HG03045 (cell line): ENCODE data around the gene ASB4.

Source experiments
- ATAC-seq: cut with Tn5 transposase; IDR thresholded peaks from one replicate; pipeline ENCODE4 v1.9.1; 2021; ENCODE audit warnings: mild to moderate bottlenecking, moderate library complexity; ENCODE audit not compliant: unreplicated experiment

The ASB4 gene

DNA sequence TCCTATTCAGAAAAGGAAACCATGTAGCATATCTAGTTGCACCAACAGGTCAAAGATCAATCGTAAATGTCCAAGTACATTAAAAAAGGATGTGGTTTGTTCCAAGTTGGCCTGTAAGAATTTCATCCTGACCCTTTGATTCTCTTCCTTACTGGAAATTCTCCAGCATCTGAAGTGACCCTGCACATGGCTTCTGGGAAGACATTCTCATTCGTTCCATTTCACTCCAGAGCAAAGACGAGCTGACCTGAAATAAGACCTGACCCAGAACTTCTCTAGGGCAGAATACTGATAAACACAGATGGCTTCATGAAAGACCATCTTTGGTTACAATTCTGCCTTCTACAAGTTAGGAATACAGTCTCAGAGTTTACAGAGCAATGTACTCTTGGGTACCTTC lies 39.8 kb downstream of the ASB4 start:
- ATAC-seq: no peak

DNA sequence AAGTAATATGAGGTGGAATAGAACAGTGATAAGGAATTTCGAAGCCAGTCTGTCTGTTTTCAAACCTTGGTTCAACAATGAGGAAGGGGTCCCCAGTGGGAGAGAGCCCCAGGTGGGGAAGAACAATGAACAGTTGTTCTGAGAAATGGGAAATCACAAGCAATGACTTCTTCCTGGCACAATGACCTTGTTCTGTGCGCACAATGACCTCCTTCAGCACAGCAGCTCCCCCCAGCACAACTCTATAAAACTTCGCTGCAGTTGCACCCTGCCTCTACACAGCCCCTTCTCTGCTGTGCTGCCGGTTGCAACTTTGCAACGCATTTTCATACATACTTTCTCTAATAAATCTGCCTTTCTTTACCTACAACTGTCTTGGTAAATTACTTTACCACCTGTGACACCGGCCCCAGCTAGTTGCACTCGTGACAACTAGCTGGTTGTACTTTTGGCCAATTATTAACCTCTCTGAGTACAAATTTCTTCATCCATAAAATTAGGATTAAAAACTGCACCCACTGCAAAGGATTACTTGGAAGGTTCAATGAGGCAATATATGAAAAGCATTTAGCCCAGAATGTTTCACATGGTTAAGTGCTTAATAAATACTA lies 40.5 kb downstream of the ASB4 start:
- no peak for ATAC-seq

DNA sequence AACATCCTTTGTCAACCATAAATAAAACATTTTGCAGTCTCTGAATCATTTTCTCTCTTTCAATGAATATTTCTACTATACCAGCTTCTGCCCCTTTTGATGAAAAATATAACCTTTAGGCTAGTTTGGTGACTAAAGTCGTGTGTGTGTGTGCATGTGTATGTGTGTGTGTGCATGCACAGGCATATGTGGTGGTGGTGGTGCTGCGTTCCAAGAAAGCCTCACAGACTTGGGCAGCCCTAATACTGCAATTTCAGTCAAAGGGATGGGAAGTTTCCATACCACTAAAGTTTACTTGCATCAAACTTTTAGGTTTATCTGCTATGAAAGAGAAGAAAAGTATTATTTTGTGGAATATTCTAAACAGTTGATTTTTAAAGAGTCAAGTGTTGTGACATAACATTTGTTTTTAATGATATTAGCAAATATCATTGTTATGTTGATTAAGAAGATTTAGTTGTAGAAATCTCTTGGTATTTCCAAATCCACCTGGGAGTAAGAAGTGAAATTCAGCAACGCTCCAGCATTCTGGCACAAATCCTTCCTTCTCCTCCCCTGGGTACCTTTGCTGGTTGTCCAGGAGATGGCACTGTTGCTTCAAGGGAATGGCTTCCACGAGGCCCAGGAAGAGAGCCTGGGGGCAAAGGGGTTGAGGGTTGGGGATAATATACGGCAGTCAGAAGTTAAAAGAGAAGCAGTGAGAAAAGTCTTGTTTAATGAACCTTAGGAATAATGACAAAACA lies 41.5 kb downstream of the ASB4 start:
- ATAC-seq: peak; percentile 66

DNA sequence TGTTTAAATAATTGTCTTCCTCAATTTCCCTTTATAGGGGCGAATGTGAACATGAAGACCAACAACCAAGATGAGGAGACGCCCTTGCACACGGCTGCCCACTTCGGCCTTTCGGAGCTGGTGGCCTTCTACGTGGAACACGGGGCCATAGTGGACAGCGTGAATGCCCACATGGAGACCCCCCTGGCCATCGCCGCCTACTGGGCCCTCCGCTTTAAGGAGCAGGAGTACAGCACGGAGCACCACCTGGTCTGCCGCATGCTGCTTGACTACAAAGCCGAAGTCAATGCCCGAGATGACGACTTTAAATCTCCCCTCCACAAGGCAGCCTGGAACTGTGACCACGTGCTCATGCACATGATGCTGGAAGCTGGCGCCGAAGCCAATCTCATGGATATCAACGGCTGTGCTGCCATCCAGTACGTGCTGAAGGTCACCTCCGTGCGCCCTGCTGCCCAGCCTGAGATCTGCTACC lies 42.1 kb downstream of the ASB4 start:
- ATAC-seq: peak; percentile 12

DNA sequence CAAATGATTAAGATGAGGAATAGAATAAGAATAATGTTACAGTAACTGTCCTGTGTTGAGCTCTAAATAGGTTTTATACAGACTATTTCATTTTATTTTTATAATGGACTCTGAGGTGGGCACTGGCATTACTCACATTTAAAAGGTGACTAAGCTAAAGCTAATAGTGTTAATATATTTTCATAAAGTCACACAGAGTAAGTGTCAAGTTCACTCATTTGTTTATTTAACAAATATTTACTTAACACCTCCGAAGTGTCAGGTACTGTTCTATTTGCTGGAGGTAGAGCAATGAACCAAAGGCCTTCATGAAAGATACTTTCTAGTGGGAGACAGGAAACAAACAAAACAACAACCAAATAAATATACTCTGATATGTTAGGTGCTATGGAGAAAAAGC lies 44.0 kb downstream of the ASB4 start:
- ATAC-seq: no peak

GRCh38 chr7:95530881-95531280 lies 45.1 kb downstream of the ASB4 start:
- ATAC-seq: no peak

GRCh38 chr7:95531605-95532219 lies 46.0 kb downstream of the ASB4 start:
- no peak for ATAC-seq

GRCh38 chr7:95534796-95535195 lies 49.1 kb downstream of the ASB4 start:
- ATAC-seq: no peak

DNA sequence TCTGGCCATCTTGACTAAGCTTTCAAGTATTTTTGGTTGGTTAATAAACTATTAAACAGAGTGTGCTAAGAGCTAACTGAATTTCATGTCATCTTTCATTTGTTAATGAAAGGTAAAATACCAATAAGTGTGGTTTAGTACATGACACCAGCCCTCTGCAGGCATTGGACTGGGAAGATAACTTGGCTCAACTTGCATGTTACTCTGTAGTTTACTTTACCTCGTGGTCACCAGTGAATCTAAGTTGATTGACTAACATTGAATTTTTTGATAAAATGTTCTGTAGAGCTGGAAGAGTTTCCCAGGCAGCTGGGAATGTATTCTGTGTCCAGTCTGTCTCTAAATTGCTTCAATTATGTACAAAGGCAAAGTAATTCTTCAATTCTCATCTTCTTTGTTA lies 49.9 kb downstream of the ASB4 start:
- no peak for ATAC-seq

DNA sequence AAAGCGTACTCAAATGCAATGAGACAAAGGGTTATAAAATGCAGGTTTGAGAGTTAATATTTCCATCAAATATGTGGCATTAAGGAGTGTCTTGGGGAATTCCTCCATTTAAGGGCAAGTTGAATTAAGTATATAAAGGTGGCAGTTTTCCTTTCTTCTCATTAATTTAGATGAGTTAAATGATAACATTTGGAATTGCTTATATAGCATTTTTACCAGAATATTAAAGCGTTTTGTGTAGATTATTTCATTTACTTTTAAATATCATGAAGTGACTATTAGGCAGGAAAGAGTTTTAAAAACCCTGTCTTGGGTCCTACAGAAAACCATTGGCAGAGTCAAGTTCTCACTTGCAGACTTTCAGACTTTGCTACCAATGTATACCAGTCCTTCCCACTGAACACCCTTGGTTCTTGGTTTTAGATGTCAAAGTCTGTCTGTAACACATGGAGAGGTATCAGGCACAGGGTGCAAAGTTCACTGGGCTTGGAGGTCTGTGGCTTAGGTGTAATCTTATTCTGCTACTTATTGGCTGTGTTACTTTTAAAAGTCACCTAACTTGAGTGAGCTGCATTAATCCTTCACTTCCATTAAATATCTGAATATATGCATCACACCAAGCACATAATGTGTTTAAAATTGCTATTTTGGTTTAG lies 51.0 kb downstream of the ASB4 start:
- ATAC-seq: no peak

GRCh38 chr7:95537468-95537867 lies 51.7 kb downstream of the ASB4 start:
- ATAC-seq: no peak

- ATAC-seq: no peak
Observed at GRCh38 chr7:95539426-95539825, 53.7 kb downstream of the ASB4 start.

GRCh38 chr7:95540366-95540765 lies 54.6 kb downstream of the ASB4 start:
- ATAC-seq: no peak

GRCh38 chr7:95543312-95543711 lies 57.6 kb downstream of the ASB4 start:
- ATAC-seq: no peak

GRCh38 chr7:95544171-95544570 lies 58.4 kb downstream of the ASB4 start:
- no peak for ATAC-seq

DNA sequence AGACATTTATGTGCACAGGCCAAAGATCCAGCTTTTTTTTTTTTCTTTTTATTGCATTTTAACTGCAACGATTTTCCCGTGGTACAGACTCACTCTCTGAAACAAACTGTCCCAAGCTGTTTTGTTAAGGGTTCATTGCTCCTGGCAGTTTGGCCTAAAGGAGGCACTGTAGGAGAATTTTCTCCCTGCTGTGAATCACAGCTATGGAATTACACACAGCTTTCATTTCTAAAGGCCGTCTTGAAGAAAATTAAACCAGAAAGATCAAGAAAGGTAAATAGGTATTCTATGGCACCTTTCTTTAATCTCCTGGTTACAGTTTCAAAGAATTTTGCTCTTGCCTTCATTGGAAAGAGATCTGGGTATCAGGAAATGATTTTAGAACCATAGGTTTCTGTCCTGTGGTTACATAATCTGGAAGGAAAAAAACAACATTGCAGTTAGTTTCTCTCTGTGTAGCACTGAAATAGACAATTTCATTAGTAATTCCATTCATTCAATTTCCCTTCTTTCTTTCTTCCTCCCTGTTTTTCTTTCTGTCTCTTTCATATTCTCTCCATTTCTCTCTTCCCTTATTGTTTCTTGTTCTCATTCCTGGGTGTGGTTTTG lies 59.4 kb downstream of the ASB4 start:
- ATAC-seq: no peak

- ATAC-seq: no peak
Observed at GRCh38 chr7:95545673-95546072, 59.9 kb downstream of the ASB4 start.

GRCh38 chr7:95546647-95547046 lies 60.9 kb downstream of the ASB4 start:
- no peak for ATAC-seq

DNA sequence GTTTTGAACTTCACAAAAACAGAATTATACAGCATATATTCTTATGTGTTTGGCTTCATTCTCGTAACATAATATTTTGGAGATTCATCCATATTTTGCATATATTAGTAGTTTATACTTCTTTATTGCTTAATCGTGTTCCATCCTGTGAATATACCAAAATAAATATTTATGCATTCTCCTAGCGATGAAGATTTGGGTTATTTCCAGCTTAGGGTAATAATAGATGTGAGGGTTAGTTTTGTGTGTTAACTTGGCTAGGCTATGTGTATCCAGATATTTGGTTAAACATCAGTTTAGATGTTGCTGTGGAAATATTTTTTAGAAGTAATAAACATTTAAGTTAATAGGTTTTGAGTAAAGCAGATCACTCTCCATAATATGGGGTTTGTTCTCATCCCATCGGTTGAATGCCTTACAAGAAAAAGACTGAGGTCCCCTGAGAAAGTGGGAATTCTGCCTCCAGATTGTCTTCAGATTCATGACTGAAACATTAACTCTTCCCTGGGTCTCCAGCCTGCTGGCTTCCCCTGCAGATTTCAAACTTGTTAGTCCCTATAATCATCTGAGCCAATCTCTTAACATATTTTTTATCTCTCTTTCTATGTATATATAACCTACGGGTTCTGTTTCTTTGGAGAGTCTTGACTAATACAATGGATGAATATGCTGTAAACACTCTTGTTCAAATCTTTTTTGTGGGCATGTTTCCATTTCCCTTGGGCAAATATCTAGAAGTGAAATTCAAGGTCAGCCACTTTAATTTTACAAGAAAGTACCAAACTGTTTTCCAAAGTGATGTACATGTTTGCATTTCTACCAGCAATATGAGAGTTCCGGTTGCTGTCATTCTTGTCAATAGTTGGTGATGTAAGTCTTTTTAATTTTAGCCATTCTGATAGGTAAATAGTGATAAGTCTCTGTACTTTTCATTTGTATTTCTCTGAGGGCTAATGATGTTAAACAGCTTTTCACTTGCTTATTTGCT lies 61.9 kb downstream of the ASB4 start:
- no peak for ATAC-seq
